Parathyroid adenoma (tissue), 2 donors: ENCODE results near the gene LIPG.

Source experiments
- H2AFZ ChIP-seq: fragments of 300-600 bp; sonication (generic); one replicate; pipeline ENCODE4 v1.7.0; 2017; ENCODE audit warnings: antibody characterized with exemption, mild to moderate bottlenecking
- H3K27ac ChIP-seq: fragments of 300-600 bp; sonication (generic); one replicate; pipeline ENCODE4 v1.7.0; 2017
- H3K27me3 ChIP-seq: fragments of 300-600 bp; sonication (generic); one replicate; pipeline ENCODE4 v1.7.0; 2017; ENCODE audit warnings: low read length; ENCODE audit not compliant: control insufficient read depth, insufficient read depth
- H3K36me3 ChIP-seq: fragments of 300-600 bp; sonication (generic); one replicate; pipeline ENCODE4 v1.7.0; 2017; ENCODE audit warnings: low read length; ENCODE audit not compliant: control insufficient read depth, insufficient read depth
- H3K4me1 ChIP-seq: fragments of 300-600 bp; sonication (generic); one replicate; pipeline ENCODE4 v1.7.0; 2017; ENCODE audit warnings: control low read depth
- H3K4me2 ChIP-seq: fragments of 300-600 bp; sonication (generic); one replicate; pipeline ENCODE4 v1.7.0; 2017; ENCODE audit warnings: low read length
- H3K4me3 ChIP-seq: fragments of 300-600 bp; sonication (generic); one replicate; pipeline ENCODE4 v1.7.0; 2017; ENCODE audit warnings: low read depth, low read length
- H3K79me2 ChIP-seq: fragments of 300-600 bp; sonication (generic); one replicate; pipeline ENCODE4 v1.7.0; 2017; ENCODE audit warnings: control low read depth
- H3K9ac ChIP-seq: fragments of 300-600 bp; sonication (generic); one replicate; pipeline ENCODE4 v1.7.0; 2017; ENCODE audit warnings: mild to moderate bottlenecking
- H3K9me3 ChIP-seq: fragments of 300-600 bp; sonication (generic); one replicate; pipeline ENCODE4 v1.7.0; 2017; ENCODE audit warnings: low read length; ENCODE audit not compliant: control insufficient read depth
- CTCF ChIP-seq: fragments of 300-600 bp; sonication (generic); IDR thresholded peaks from one replicate; pipeline ENCODE4 v1.7.0; 2017; ENCODE audit warnings: antibody characterized with exemption, mild to moderate bottlenecking
- donor health status: primary hyperparathyroidism.

LIPG gene

DNA sequence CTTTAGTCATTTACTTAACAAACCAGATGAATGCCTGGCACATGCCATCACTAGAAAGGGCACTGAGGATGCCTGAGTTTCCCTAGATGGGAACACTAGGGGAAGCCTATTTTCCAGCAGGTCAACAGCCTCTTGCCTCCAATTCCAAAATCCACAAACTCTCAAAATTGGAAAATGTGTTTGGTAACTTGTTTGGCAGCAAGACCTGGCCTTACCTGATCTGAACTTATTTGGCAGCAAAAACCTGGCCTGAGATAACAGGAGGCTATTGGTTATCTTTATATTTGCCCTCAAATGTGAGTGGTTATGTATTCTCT lies 2.6 kb downstream of the LIPG start:
- Histone ChIP-seq H3K4me3 (no peak overlapping the region), H3K9ac (no peak overlapping the region), H3K27ac (no peak overlapping the region), H3K9me3 (no peaks in the 10 kb centered on the region), H3K4me2 (no peak overlapping the region), H3K4me1 (peaks cover 11% of the 10 kb centered on the region), H3K79me2 (no peaks in the 10 kb centered on the region), H3K36me3 (no peaks in the 10 kb centered on the region), H3K27me3 (no peaks in the 10 kb centered on the region), H2AFZ (no peak overlapping the region)
- TF ChIP-seq CTCF, result no peak

DNA sequence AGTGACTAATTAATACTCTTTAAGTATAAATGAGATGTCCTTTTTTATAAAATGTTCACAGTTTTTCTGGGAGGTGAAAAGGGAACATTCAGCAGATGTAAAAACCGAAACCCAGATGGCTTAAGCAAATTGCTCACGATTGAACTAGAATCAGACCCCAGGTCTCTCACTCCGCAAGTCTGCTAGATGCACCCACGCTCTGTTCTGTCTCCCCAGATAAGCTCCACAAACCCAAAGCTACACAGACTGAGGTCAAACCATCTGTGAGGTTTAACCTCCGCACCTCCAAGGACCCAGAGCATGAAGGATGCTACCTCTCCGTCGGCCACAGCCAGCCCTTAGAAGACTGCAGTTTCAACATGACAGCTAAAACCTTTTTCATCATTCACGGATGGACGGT lies 3.2 kb downstream of the LIPG start:
- Histone ChIP-seq H3K27me3 (no peaks in the 10 kb centered on the region), H3K36me3 (no peaks in the 10 kb centered on the region), H3K9ac (no peak overlapping the region), H3K4me2 (no peak overlapping the region), H3K4me3 (no peak overlapping the region), H3K79me2 (no peaks in the 10 kb centered on the region), H3K9me3 (no peaks in the 10 kb centered on the region), H3K4me1 (peaks cover 11% of the 10 kb centered on the region), H3K27ac (no peak overlapping the region), H2AFZ (no peak overlapping the region)
- no peak for TF ChIP-seq CTCF

GRCh38 chr18:49565612-49566011 lies 3.8 kb downstream of the LIPG start:
- Histone ChIP-seq H3K27ac (no peak overlapping the region), H3K4me3 (no peak overlapping the region), H3K9ac (no peak overlapping the region), H3K4me2 (no peak overlapping the region), H3K9me3 (no peaks in the 10 kb centered on the region), H3K36me3 (no peaks in the 10 kb centered on the region), H3K79me2 (no peaks in the 10 kb centered on the region), H2AFZ (no peak overlapping the region), H3K27me3 (no peaks in the 10 kb centered on the region), H3K4me1 (peaks cover 9% of the 10 kb centered on the region)
- no peak for TF ChIP-seq CTCF

DNA sequence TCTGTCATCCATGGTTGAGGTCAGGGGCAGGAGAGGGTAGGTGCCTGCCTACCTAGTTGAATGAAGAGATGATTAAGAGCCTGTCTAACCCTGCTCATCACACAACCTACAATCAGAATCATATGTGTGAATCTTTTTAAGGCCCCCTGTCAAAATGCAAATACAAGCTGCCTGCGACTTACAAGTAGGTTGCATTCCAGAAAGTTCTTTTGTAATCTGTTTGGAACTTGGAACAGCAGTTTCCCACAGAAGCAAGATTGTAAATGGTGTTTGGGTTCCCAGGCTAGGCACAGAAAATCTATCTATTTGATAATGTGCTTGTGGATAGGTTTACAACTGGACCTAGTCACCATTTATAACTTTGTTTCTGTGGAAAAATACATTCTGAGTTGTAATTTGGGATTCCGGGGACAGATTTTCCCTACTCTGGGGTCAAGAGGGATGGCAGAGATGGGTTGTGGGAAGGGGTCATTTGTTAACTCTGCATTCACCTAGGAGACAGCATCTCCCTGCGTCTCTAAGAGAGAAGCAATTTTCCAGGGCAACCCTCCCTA lies 4.4 kb downstream of the LIPG start:
- TF ChIP-seq CTCF, result no peak
- Histone ChIP-seq H3K4me3 (no peak overlapping the region), H3K9me3 (no peaks in the 10 kb centered on the region), H3K4me1 (peaks cover 2% of the 10 kb centered on the region), H3K27ac (no peak overlapping the region), H3K4me2 (no peak overlapping the region), H3K36me3 (no peaks in the 10 kb centered on the region), H3K9ac (no peak overlapping the region), H3K79me2 (no peaks in the 10 kb centered on the region), H3K27me3 (no peaks in the 10 kb centered on the region), H2AFZ (no peak overlapping the region)

DNA sequence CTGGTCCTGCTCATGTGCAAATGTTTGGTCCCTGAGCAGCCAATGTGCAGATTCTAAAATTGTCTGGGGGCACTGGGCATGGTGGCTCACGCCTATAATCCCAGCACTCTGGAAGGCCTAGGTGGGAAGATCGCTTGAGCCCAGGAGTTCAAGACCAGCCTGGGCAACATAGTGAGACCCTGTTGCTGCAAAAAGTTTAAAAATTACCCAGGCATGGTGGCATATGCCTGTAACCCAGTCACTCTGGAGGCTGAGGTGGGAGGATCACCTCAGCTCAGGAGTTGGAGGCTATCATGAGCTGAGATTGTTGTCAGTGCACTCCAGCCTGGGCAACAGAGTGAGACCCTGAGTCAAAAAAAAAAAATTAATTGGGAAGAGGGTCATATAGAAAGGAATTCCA lies 5.1 kb downstream of the LIPG start:
- H3K27ac ChIP-seq, result no peak overlapping the region
- H3K4me3 ChIP-seq, result no peak overlapping the region
- H3K79me2 ChIP-seq, result no peaks in the 10 kb centered on the region
- no peaks in the 10 kb centered on the region for H3K36me3 ChIP-seq
- no peak overlapping the region for H2AFZ ChIP-seq
- H3K4me2 ChIP-seq, result no peak overlapping the region
- no peaks in the 10 kb centered on the region for H3K27me3 ChIP-seq
- no peaks in the 10 kb centered on the region for H3K9me3 ChIP-seq
- no peak for TF ChIP-seq CTCF
- no peaks in the 10 kb centered on the region for H3K4me1 ChIP-seq
- no peak overlapping the region for H3K9ac ChIP-seq
